ENCODE data around the gene LINC01488.

DNA sequence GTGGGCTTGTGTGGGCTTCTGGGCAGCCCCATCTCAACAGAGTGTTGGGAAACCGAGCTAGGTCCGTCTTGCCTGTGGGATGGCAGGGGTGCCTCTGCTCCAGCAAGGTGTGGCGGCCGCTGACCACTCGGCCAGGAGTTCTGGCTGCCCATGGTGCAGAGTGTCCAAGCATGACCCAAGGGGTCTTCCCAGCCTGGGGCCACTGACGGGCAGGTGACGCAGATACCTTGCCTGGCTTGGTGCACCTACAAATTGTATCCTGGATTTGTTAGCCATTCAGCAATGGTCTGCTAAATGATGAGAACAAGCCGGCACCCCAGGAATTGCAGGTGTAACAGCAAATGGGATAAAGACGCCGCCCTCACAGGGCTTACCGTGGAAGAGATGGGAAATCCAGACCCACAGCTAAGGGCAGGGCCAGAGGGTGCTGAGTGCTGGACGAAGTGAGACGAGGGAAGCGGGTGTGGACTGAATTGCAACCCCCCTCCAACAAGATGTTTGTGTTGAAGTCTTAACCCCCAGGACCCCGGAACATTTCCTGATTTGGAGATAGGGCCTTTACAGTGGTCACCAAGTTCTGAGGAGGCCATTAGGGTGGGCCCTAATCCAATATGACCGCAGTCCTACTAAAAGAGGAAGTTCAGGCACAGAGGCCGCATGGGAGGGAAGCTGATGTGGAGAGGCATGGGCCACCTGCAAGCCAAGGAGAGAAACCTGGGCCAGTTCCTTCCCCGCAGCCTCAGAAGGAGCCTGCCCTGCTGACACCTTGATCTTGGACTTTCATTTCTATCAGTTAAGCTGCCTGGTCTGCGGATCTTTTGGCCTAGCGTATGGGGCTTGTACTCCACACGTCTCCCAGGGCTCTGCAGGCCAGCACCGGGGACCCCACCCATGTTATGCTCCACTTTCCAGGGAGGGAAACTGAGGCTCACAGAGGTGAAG is 45.2 kb upstream of the LINC01488 start:
- TF ChIP-seq CTCF (IDR thresholded peaks at IDR 0.05) (no peak), EZH2 (IDR thresholded peaks at IDR 0.05; ENCODE audit: borderline replicate concordance, insufficient read depth, low read depth, low read length, poor library complexity, severe bottlenecking) (no peak)

All from B cell (primary cell).